Fibroblast of the aortic adventitia (primary cell): ENCODE data around the gene SCO1. TPM values are rescaled to one million over a fixed set of nuclear protein-coding genes. Genes with fewer than 3 reads are reported as not detected.
A peak's percentile ranks its signal among the peaks of the same experiment; 100 is the strongest.

Experiments
- DNase-seq: peaks from one replicate; pipeline ENCODE4 v3.0.0-alpha.2; 2010; ENCODE audit warnings: low read depth
- H3K4me3 ChIP-seq: 2 replicates; pipeline ENCODE4 v1.5.1; 2011; ENCODE audit warnings: low read depth, mild to moderate bottlenecking, control low read depth, low read length, moderate library complexity
- total RNA-seq: library from RNA; depleted of rRNA; stranded (reverse); fragments of >200 nt; gene quantifications from 2 replicates; pipeline ENCODE4 v1.2.3, GENCODE V29; 2012; ENCODE audit warnings: low replicate concordance
- TF ChIP-seq, protein P1 (sequence below): IDR thresholded peaks from 2 replicates; pipeline ENCODE4 v1.5.1; 2011; ENCODE audit warnings: mild to moderate bottlenecking, low read length, control low read depth, inconsistent platforms; ENCODE audit not compliant: insufficient read depth

The SCO1 gene
- total RNA-seq, 1 donor = 22.1 TPM

DNA sequence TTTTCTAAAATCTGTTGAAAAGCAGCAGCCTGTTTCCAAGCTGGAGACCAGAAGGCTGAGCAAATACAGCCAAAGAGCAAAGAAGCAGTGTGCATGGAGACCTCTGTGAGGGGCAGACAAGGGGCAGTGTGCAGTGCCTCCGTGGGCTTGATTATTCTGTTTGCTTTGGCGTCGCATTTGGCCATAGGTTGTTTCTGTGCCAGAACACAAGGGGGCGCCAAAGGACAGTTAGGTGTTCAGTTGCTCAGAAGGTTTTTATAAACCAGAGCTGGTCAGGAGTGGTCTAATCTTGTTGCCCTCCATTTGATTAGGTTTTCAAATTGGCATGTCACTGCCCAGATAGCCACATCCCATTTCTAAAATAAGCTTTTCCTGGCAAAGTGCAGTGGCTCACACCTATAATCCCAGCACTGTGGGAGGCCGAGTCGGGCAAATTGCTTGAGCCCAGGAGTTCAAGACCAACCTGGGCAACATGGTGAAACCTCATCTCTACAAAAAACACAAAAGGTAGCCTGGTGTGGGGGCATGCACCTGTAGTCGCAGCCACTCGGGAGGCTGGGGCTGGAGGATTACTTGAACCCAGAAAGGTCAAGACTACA lies 50.8 kb downstream of the SCO1 start:
- DNase-seq = peak; percentile 85
- TF ChIP-seq, protein P1, sequence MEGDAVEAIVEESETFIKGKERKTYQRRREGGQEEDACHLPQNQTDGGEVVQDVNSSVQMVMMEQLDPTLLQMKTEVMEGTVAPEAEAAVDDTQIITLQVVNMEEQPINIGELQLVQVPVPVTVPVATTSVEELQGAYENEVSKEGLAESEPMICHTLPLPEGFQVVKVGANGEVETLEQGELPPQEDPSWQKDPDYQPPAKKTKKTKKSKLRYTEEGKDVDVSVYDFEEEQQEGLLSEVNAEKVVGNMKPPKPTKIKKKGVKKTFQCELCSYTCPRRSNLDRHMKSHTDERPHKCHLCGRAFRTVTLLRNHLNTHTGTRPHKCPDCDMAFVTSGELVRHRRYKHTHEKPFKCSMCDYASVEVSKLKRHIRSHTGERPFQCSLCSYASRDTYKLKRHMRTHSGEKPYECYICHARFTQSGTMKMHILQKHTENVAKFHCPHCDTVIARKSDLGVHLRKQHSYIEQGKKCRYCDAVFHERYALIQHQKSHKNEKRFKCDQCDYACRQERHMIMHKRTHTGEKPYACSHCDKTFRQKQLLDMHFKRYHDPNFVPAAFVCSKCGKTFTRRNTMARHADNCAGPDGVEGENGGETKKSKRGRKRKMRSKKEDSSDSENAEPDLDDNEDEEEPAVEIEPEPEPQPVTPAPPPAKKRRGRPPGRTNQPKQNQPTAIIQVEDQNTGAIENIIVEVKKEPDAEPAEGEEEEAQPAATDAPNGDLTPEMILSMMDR = peak; percentile 93
- no peak overlapping the region for H3K4me3 ChIP-seq

DNA sequence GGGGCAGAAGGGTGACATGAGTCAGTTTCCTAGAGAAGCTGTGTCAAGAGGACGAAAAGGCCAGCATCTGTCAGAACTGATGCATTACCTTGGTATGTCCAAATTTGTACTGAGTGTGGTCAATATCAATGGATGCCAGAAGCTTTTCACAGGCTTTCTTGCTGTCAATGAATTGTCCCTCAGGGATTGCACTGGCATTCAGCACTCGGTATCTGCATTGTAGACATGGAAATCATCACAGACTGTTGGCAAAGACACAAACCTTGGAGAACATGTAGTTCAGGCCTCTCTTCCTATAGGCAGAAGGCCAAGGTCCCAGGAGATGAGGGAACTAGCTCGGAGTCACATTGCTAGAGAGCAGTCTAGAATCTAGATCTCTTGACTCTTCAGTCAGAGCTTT lies 56.9 kb downstream of the SCO1 start:
- no peak for DNase-seq
- H3K4me3 ChIP-seq = no peak overlapping the region
- TF ChIP-seq, protein P1 = no peak

DNA sequence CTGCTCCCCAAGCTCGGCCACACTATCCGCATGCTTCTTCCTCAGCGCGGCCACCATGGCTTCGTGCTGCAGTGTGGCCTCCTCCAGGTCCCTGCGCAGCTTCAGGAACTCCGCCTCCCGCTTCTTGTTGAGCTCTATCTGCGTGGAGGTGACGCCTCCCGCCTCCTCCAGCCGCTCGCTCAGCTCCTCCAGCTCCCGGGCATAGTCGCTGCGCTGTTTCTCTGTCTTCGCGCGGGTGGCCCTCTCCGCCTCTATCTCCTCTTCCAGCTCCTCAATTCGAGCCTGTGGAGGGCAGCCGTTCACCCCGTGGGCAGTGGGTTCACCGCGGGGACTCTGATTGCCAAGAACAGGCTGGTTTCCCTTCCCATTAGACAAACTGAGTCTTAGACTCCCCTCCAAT lies 59.2 kb downstream of the SCO1 start:
- no peak for DNase-seq
- TF ChIP-seq, protein P1 = no peak

DNA sequence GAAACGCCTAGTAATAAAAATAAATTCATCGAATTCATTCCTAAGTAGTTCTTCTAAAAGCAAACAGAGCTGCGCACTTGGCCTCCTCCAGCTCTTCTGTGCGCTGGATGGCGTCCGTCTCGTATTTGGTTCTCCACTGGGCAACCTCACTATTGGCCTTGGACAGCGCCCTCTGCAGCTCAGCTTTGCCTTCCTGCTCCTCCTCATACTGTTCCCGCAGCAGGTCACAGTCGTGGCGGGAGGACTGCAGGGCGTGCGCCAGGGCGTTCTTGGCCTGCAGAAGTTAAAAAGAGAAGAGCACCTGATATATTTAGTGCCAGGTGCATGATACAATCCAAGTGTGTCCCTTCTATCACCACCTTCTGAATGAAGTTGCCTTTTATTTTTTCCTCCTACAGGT lies 62.0 kb downstream of the SCO1 start:
- DNase-seq = no peak
- H3K4me3 ChIP-seq = no peak overlapping the region
- TF ChIP-seq, protein P1 = no peak

More for the DNA sequence above, 59.2 kb downstream of the SCO1 start:
- H3K4me3 ChIP-seq = no peak overlapping the region

DNA sequence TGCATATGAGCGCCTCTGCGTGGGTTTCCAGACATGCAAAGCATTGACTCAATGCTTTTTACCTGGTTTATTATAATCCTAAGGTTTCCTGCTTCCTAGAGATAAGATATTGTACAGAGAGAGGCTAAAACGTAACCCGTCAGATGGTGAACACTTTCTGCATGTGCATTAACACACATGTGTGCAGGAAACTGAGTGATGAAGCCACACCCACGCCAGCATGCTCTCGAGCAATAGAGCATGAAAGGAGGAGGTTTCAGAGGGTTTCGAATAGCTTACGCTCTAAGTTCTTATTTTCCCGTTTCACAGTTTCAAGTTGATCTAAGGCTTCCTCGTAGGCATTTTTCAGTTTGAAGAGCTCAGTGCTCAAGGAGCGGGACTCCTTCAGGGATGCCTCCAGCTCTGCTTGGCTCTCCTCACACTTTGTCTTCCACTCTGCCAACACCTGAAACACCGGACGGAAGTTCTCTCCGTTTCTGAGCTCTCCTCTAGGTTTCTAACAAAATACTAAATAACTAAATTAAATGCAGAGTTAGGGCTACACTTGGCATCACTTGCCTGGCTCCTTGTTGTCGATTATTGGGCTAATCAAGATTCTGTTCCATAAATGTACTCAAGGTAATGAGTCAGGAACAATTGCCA lies 63.5 kb downstream of the SCO1 start:
- TF ChIP-seq, protein P1 = no peak
- DNase-seq = no peak
- no peak overlapping the region for H3K4me3 ChIP-seq

DNA sequence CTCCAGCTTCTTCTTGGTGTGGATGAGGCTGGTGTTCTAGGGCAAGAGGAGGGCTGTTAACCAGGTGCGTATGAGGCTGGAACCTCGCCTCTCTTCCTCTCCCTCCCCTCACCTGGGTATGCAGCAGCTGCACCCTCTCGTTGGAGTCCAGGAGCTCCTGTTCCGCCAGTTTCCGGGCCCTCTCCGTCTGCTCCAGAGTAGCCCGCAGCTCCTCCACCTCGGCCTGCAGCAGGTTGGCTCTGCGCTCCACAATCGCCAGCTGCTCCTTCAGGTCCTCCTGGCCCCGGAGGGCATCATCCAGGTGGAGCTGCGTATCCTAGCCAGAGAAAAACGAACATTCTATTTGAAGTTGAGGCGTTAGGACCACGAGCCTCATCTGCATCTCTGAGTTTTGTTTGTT lies 65.6 kb downstream of the SCO1 start:
- TF ChIP-seq, protein P1 = no peak
- H3K4me3 ChIP-seq = no peak overlapping the region
- DNase-seq = no peak
